Right renal pelvis (tissue), 4 donors: ENCODE data around the gene SERAC1. TPM values are rescaled to one million over a fixed set of nuclear protein-coding genes. Genes with fewer than 3 reads are reported as not detected.
A peak's percentile ranks its signal among the peaks of the same experiment; 100 is the strongest.

Source experiments
- DNase-seq, 4 donors: peaks; one replicate each; pipeline ENCODE4 v3.0.0-alpha.2; 2013; ENCODE audit warnings: low read depth in 4 of 4, low spot score in 3 of 4, missing footprints in 1 of 4
- polyA plus RNA-seq, 4 donors: library from polyadenylated mRNA; unstranded; fragments of 120-200 nt; gene quantifications; one replicate each; pipeline ENCODE4 v1.2.1, GENCODE V29; 2013; ENCODE audit not compliant: insufficient read length in 4 of 4

SERAC1 gene
- polyA plus RNA-seq, 4 donors = 13.1 to 17.9 (median 16.0) TPM

GRCh38 chr6:158061709-158062461 lies 106.2 kb downstream of the SERAC1 start:
- no peak for DNase-seq

DNA sequence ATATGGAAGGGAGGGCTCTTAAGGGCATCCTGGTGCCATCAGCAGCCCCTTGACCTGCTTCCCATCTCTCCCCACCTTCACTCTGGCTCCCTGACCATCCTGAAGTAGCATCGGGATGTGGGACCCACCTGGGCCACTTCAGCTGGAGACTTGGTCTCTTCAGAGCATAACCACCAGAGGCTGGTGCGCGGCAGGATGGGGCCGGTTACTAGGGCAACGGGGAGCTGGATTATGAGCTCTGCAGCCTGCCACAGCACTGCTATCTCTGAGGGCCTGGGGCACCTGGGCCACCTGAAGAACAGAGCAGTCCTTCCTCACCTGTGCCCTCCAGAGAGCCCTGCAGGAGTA lies 106.7 kb downstream of the SERAC1 start:
- DNase-seq = no peak

DNA sequence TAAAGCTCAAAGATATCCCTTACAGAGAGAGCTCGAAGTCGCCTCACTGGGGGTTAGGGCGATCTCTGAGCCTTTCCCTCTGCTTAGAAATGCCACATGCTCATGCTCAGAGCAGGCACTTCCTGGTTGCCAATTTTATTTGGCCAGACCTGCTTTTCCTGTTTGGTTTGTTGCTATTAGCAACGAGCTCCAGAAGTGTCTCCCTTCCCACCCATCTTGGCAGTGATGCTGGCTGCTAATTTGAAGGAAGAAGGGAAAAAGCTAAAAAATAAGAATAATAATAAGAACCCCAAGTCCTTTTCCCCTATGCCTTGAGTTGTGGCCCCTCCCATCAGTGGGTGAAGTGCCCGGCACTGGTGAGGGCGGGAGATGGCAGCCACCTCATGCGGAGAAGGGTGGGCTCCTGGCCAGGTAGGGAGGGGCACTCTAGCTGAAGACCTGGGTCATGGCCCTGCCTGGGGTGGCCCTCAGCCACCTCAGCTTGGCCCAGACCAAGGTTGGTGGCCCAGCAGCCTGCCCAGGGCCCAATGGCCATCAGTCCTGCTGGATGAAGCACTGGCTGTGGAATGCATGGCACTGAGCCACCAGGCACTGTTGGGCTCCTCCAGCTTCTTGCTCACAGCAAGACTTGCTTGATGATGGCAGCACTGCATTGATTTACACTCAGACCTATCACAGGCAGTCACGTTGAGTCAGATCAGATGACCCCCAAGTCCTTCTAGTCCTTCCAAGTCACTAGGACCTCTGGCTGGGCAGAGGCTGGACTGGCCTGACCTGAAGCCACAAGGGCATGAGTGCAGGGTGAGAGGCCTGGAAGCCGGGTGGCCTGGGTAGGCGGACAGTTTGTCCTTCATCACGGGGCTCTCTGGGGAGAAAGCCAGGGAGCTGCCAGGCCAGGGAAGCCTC lies 107.4 kb downstream of the SERAC1 start:
- DNase-seq = peak in 3 of 4 donors; percentile 37 to 54 (median 52)

Other genes starting within 250 kb of the SERAC1 start
- 10 to 100 TPM; 10.2 to 13.0 (median 10.6) TPM for gene SYNJ2, start 186.4 kb downstream of the SERAC1 start, polyA plus RNA-seq
- gene GTF2H5, start 88 bp upstream of the SERAC1 start, polyA plus RNA-seq = 10 to 100 TPM; 55.8 to 60.1 (median 57.4) TPM
- gene TULP4, start 144.2 kb upstream of the SERAC1 start, polyA plus RNA-seq = 10 to 100 TPM; 16.4 to 18.9 (median 18.3) TPM